IMR-90 (cell line): ENCODE data around the gene PCSK2. TPM values are rescaled to one million over a fixed set of nuclear protein-coding genes. Genes with fewer than 3 reads are reported as not detected.

Experiments
- ATAC-seq: fragments of 200-7000 bp; cut with Tn5 transposase; 2 replicates; pipeline ENCODE4 v1.9.1; 2020; ENCODE audit warnings: low read depth, mild to moderate bottlenecking, moderate library complexity
- BruUV-seq: library from RNA; stranded (reverse); fragments of 400-500 nt; replicated peaks from 2 replicates; lab custom pipeline; 2021; lab: Mats Ljungman, UMichigan
- CTCF ChIA-PET: fragments of 300-600 bp; formaldehyde crosslinking; extraction: SDS; loops from one replicate; lab custom pipeline; 2021; ENCODE audit warnings: antibody characterized with exemption; lab: Yijun Ruan, JAX
- POLR2A ChIA-PET: fragments of 300-600 bp; sonication (Branson Sonifier 250); formaldehyde crosslinking; loops from one replicate; lab custom pipeline; 2022; ENCODE audit warnings: antibody characterized with exemption; ENCODE audit not compliant: unreplicated experiment; lab: Charles Lee
- DNase-seq: peaks from one replicate; pipeline ENCODE4 v3.0.0; 2013
- H2AFZ ChIP-seq: replicated peaks from 2 replicates; pipeline ENCODE3; 2013; ENCODE audit warnings: low read length, mild to moderate bottlenecking; ENCODE audit not compliant: poor library complexity
- H2AK5ac ChIP-seq: 2 replicates; pipeline ENCODE4 v1.6.1; 2013; ENCODE audit warnings: low read depth, low read length, inconsistent platforms
- H2AK9ac ChIP-seq: replicated peaks from 2 replicates; pipeline ENCODE3; 2013; ENCODE audit warnings: mild to moderate bottlenecking, low read depth, low read length, moderate library complexity; ENCODE audit not compliant: poor library complexity
- H2BK120ac ChIP-seq: 2 replicates; pipeline ENCODE4 v1.6.1; 2013; ENCODE audit warnings: low read depth, low read length, inconsistent platforms
- H2BK15ac ChIP-seq: 3 replicates; pipeline ENCODE4 v1.6.1; 2013; ENCODE audit warnings: low read depth, low read length, inconsistent platforms
- H2BK20ac ChIP-seq: 2 replicates; pipeline ENCODE4 v1.6.1; 2013; ENCODE audit warnings: low read depth, mild to moderate bottlenecking, inconsistent platforms, low read length, moderate library complexity
- H2BK5ac ChIP-seq: 2 replicates; pipeline ENCODE4 v1.6.1; 2013; ENCODE audit warnings: mild to moderate bottlenecking, low read depth, low read length, inconsistent platforms; ENCODE audit not compliant: poor library complexity, severe bottlenecking
- H3K14ac ChIP-seq: replicated peaks from 2 replicates; pipeline ENCODE4 v1.6.1; 2013; ENCODE audit warnings: low read depth, low read length, inconsistent platforms
- H3K18ac ChIP-seq: 2 replicates; pipeline ENCODE4 v1.6.1; 2013; ENCODE audit warnings: low read depth, low read length, control low read depth
- H3K23ac ChIP-seq: 2 replicates; pipeline ENCODE4 v1.6.1; 2013; ENCODE audit warnings: low read depth, low read length, inconsistent platforms
- H3K27ac ChIP-seq: 2 replicates; pipeline ENCODE4 v1.5.1; 2013; ENCODE audit warnings: mild to moderate bottlenecking, control low read depth, low read length; ENCODE audit not compliant: insufficient read depth
- H3K27me3 ChIP-seq: 2 replicates; pipeline ENCODE4 v1.6.1; 2013; ENCODE audit warnings: low read length; ENCODE audit not compliant: control insufficient read depth, insufficient read depth
- H3K36me3 ChIP-seq: 2 replicates; pipeline ENCODE4 v1.6.1; 2013; ENCODE audit warnings: low read length, mixed read lengths; ENCODE audit not compliant: control insufficient read depth, insufficient read depth
- H3K4ac ChIP-seq: 2 replicates; pipeline ENCODE4 v1.6.1; 2013; ENCODE audit warnings: low read depth, low read length, inconsistent platforms
- H3K4me1 ChIP-seq: 2 replicates; pipeline ENCODE4 v1.6.1; 2013; ENCODE audit warnings: low read length, mixed read lengths; ENCODE audit not compliant: control insufficient read depth, insufficient read depth
- H3K4me2 ChIP-seq: 2 replicates; pipeline ENCODE4 v1.6.1; 2013; ENCODE audit warnings: low read depth, mild to moderate bottlenecking, control low read depth, low read length, moderate library complexity
- H3K4me3 ChIP-seq: 2 replicates; pipeline ENCODE4 v1.5.1; 2013; ENCODE audit warnings: low read depth, mild to moderate bottlenecking, control low read depth, low read length, moderate library complexity; ENCODE audit not compliant: insufficient read depth
- H3K56ac ChIP-seq: 2 replicates; pipeline ENCODE4 v1.6.1; 2013; ENCODE audit warnings: low read length, inconsistent platforms; ENCODE audit not compliant: insufficient read depth; ENCODE audit errors: extremely low read depth
- H3K79me1 ChIP-seq, 2 experiments: 2 replicates each; pipeline ENCODE4 v1.6.1; 2013; ENCODE audit warnings: low read length in 2 of 2, inconsistent platforms in 1 of 2, low read depth in 1 of 2
- H3K9ac ChIP-seq: 2 replicates; pipeline ENCODE4 v1.6.1; 2013; ENCODE audit warnings: low read depth, low read length, control low read depth
- H3K9me1 ChIP-seq: 2 replicates; pipeline ENCODE4 v1.6.1; 2013; ENCODE audit warnings: low read length, inconsistent platforms; ENCODE audit not compliant: insufficient read depth
- H3K9me3 ChIP-seq: 2 replicates; pipeline ENCODE4 v1.6.1; 2013; ENCODE audit warnings: low read length; ENCODE audit not compliant: control insufficient read depth, insufficient read depth
- H4K20me1 ChIP-seq: 2 replicates; pipeline ENCODE4 v1.6.1; 2013; ENCODE audit warnings: low read length, inconsistent platforms; ENCODE audit not compliant: insufficient read depth
- H4K5ac ChIP-seq: 2 replicates; pipeline ENCODE4 v1.6.1; 2013; ENCODE audit warnings: mild to moderate bottlenecking, low read depth, low read length, control low read depth
- H4K8ac ChIP-seq, 2 experiments: 2 replicates each; pipeline ENCODE4 v1.6.1; 2013; ENCODE audit warnings: low read depth in 2 of 2, low read length in 2 of 2, control low read depth in 1 of 2, inconsistent platforms in 1 of 2
- H4K91ac ChIP-seq: 2 replicates; pipeline ENCODE4 v1.6.1; 2013; ENCODE audit warnings: low read depth, low read length, inconsistent platforms; ENCODE audit not compliant: insufficient read depth
- CHD1 ChIP-seq: IDR thresholded peaks from 2 replicates; pipeline ENCODE4 v1.6.1; 2012; ENCODE audit warnings: low read depth, low read length, improper control_type of control experiment
- MAFK ChIP-seq: IDR thresholded peaks from 2 replicates; pipeline ENCODE4 v1.6.1; 2012; ENCODE audit warnings: low read depth, low read length, improper control_type of control experiment
- MXI1 ChIP-seq: IDR thresholded peaks from 2 replicates; pipeline ENCODE4 v1.6.1; 2012; ENCODE audit warnings: low read depth, mild to moderate bottlenecking, low read length, moderate library complexity, borderline replicate concordance
- USF2 ChIP-seq: fragments of 150-350 bp; IDR thresholded peaks from 2 replicates; pipeline ENCODE4 v1.6.1; 2017; ENCODE audit warnings: mild to moderate bottlenecking, antibody characterized with exemption, low read length, low read depth
- WGBS, 2 experiments: methylation state at CpG; one replicate each; pipeline versions ENCODE4 v1.1.5 to v1.1.7; 2013; ENCODE audit warnings: missing lambda C conversion rate in 2 of 2; ENCODE audit not compliant: insufficient read length in 1 of 2; ENCODE audit errors: extremely low coverage in 2 of 2; 5-methylcytosine and 5-hydroxymethylcytosine counted together
- dilution Hi-C: fragments of 300-500 bp; cut with HindIII; formaldehyde crosslinking; loops from one replicate; pipeline ENCODE4 v1.14.3; 2018; ENCODE audit warnings: low sequenced_read_pairs; ENCODE audit not compliant: unreplicated experiment
- in situ Hi-C: fragments of 300-500 bp; cut with MboI; formaldehyde crosslinking; loops from 3 replicates; pipeline ENCODE4 v1.14.3; 2019; ENCODE audit warnings: low sequenced_read_pairs, inconsistent platforms, mixed read lengths
- intact Hi-C: fragments of 100-400 bp; cut with micrococcal nuclease; formaldehyde crosslinking; loops from 2 replicates; pipeline ENCODE4 v1.10.0; 2022
- polyA plus RNA-seq, 3 experiments: library from polyadenylated mRNA; depleted of rRNA; stranded (reverse); fragments of >200 nt; gene quantifications; 2 replicates each; pipeline ENCODE4 v1.2.3, GENCODE V29; 2012; ENCODE audit warnings: low replicate concordance in 1 of 3
- total RNA-seq: library from RNA; depleted of rRNA; stranded (reverse); fragments of >200 nt; gene quantifications from 2 replicates; pipeline ENCODE4 v1.2.3, GENCODE V29; 2012

Gene PCSK2
- total and polyA plus RNA-seq, 2 of the 4 experiments (the other 2 are of a cell fraction) = not detected

- dilution Hi-C loops = no loop called here
- no peak overlapping the region for H3K23ac ChIP-seq
- no peaks in the 10 kb centered on the region for H3K9me1 ChIP-seq
- H3K18ac ChIP-seq = no peak overlapping the region
- no peak overlapping the region for H2BK20ac ChIP-seq
- BruUV-seq = no TSS peak
- H3K36me3 ChIP-seq = no peaks in the 10 kb centered on the region
- peaks cover 4% of the 10 kb centered on the region; the same call in 1 of the 2 replicates for H3K27me3 ChIP-seq
- DNase-seq (no peak), ATAC-seq (no peak)
- in situ Hi-C loops = no loop called here
- no CpG with 5 or more reads among the region's 2 CpGs for WGBS, 2 experiments
- H3K79me1 ChIP-seq = no peaks in the 10 kb centered on the region
- H2BK120ac ChIP-seq = no peak overlapping the region
- no peak overlapping the region for H2BK15ac ChIP-seq
- H3K4me1 ChIP-seq = no peaks in the 10 kb centered on the region
- H3K4ac ChIP-seq = no peak overlapping the region
- H3K9me3 ChIP-seq = no peaks in the 10 kb centered on the region
- no peak overlapping the region for H3K4me3 ChIP-seq
- no peak overlapping the region for H4K91ac ChIP-seq
- ChIA-PET CTCF (no interaction called here), POLR2A (no interaction called here)
- no peak overlapping the region for H4K8ac ChIP-seq
- no peak for TF ChIP-seq CHD1
- TF ChIP-seq USF2 = 0 out of 2 replicates have a peak, but pooled peaks have one; percentile 42
- TF ChIP-seq MXI1 = no peak
- peak; percentile 52; the same call in 1 of the 2 replicates for TF ChIP-seq MAFK
- H2AFZ ChIP-seq = no peak overlapping the region
- no peak overlapping the region for H2AK5ac ChIP-seq
- no peak overlapping the region for H2BK5ac ChIP-seq
- H3K56ac ChIP-seq = no peak overlapping the region
- H3K9ac ChIP-seq = no peak overlapping the region
- H2AK9ac ChIP-seq = no peak overlapping the region
- H3K4me2 ChIP-seq = no peak overlapping the region
- H3K27ac ChIP-seq = no peak overlapping the region
- intact Hi-C loops = no loop called here
- no peaks in the 10 kb centered on the region for H4K20me1 ChIP-seq
- H3K14ac ChIP-seq = no peak overlapping the region
- H4K5ac ChIP-seq = no peak overlapping the region
Measured at GRCh38 chr20:17460119-17460518, 233.3 kb downstream of the PCSK2 start.
